Neural cell (in vitro differentiated cells): ENCODE data around the gene LENEP. TPM values are rescaled to one million over a fixed set of nuclear protein-coding genes. Genes with fewer than 3 reads are reported as not detected.

ENCODE experiments used
- H2AFZ ChIP-seq: fragments of 200-600, 300-800 bp; sonication (generic), shearing (Covaris generic); 2 replicates; pipeline ENCODE4 v1.6.0; 2014; ENCODE audit warnings: low read depth, mild to moderate bottlenecking, antibody characterized with exemption, low read length, moderate library complexity
- H3F3A ChIP-seq: fragments of 200-600 bp; shearing (Covaris generic); 2 replicates; pipeline ENCODE4 v1.6.1; 2016; ENCODE audit warnings: mild to moderate bottlenecking, moderate library complexity, mixed read lengths, antibody characterized with exemption, low read length; ENCODE audit not compliant: insufficient read depth, poor library complexity, severe bottlenecking
- H3K27ac ChIP-seq: fragments of 200-600, 300-800 bp; sonication (generic), shearing (Covaris generic); 2 replicates; pipeline ENCODE4 v1.5.1; 2014; ENCODE audit warnings: mild to moderate bottlenecking, low read length, moderate library complexity
- H3K27me3 ChIP-seq: fragments of 300-800, 200-600 bp; sonication (generic), shearing (Covaris generic); 2 replicates; pipeline ENCODE4 v1.6.0; 2014; ENCODE audit warnings: mild to moderate bottlenecking, low read depth, low read length, moderate library complexity; ENCODE audit not compliant: insufficient read depth
- H3K36me3 ChIP-seq: fragments of 300-800, 200-600 bp; sonication (generic), shearing (Covaris generic); 2 replicates; pipeline ENCODE4 v1.5.1; 2014; ENCODE audit warnings: mild to moderate bottlenecking, antibody characterized with exemption, low read length, moderate library complexity; ENCODE audit not compliant: insufficient read depth
- H3K4me2 ChIP-seq: fragments of 300-800, 200-600 bp; sonication (generic), shearing (Covaris generic); 2 replicates; pipeline ENCODE4 v1.6.0; 2014; ENCODE audit warnings: mild to moderate bottlenecking, low read length
- H3K4me3 ChIP-seq: fragments of 300-800, 200-600 bp; sonication (generic), shearing (Covaris generic); 2 replicates; pipeline ENCODE4 v1.5.1; 2014; ENCODE audit warnings: mild to moderate bottlenecking, low read length, moderate library complexity
- H3K79me2 ChIP-seq: fragments of 200-600 bp; shearing (Covaris generic); replicated peaks from 2 replicates; pipeline ENCODE4 v1.6.0; 2014; ENCODE audit warnings: mild to moderate bottlenecking, low read length, moderate library complexity; ENCODE audit not compliant: insufficient read depth
- H3K9ac ChIP-seq: fragments of 300-800, 200-600 bp; sonication (generic), shearing (Covaris generic); 2 replicates; pipeline ENCODE4 v1.6.1; 2016; ENCODE audit warnings: mild to moderate bottlenecking, low read length, mixed read lengths
- H3K9me2 ChIP-seq: fragments of 200-600 bp; shearing (Covaris generic); 2 replicates; pipeline ENCODE4 v1.6.1; 2016; ENCODE audit warnings: mild to moderate bottlenecking, low read length, mixed read lengths; ENCODE audit not compliant: insufficient read depth
- H3K9me3 ChIP-seq: fragments of 200-600, 300-800 bp; sonication (generic), shearing (Covaris generic); 2 replicates; pipeline ENCODE4 v1.6.1; 2016; ENCODE audit warnings: mild to moderate bottlenecking, mixed run types, low read length, moderate library complexity, mixed read lengths
- H4K20me1 ChIP-seq: fragments of 200-600 bp; shearing (Covaris generic); 2 replicates; pipeline ENCODE4 v1.6.1; 2016; ENCODE audit warnings: mild to moderate bottlenecking, mixed run types; ENCODE audit not compliant: insufficient read depth
- EP300 ChIP-seq: fragments of 450-650 bp; conservative IDR thresholded peaks from 2 replicates; pipeline ENCODE4 v1.6.1; 2014; ENCODE audit warnings: antibody characterized with exemption, mild to moderate bottlenecking, moderate library complexity; ENCODE audit not compliant: poor library complexity, severe bottlenecking
- EZH2 ChIP-seq: fragments of 200-600, 300-800 bp; shearing (Covaris generic), sonication (generic); IDR thresholded peaks from 2 replicates; pipeline ENCODE4 v1.6.1; 2014; ENCODE audit warnings: antibody characterized with exemption, low read length, borderline replicate concordance, mild to moderate bottlenecking; ENCODE audit not compliant: insufficient read depth, poor library complexity, severe bottlenecking
- MXI1 ChIP-seq: fragments of 450-650 bp; conservative IDR thresholded peaks from 2 replicates; pipeline ENCODE4 v1.6.1; 2014; ENCODE audit warnings: antibody characterized with exemption, mild to moderate bottlenecking; ENCODE audit not compliant: poor library complexity, severe bottlenecking
- POLR2AphosphoS5 ChIP-seq: IDR thresholded peaks from 2 replicates; pipeline ENCODE4 v1.6.1; 2012
- RAD21 ChIP-seq: fragments of 450-650 bp; conservative IDR thresholded peaks from 2 replicates; pipeline ENCODE4 v1.6.1; 2014; ENCODE audit warnings: antibody characterized with exemption, mild to moderate bottlenecking, moderate library complexity
- SMC3 ChIP-seq: fragments of 450-650 bp; conservative IDR thresholded peaks from 2 replicates; pipeline ENCODE4 v1.6.1; 2014; ENCODE audit warnings: antibody characterized with exemption, mild to moderate bottlenecking, moderate library complexity; ENCODE audit not compliant: poor library complexity
- TAF1 ChIP-seq: IDR thresholded peaks from 2 replicates; pipeline ENCODE4 v1.6.1; 2012; ENCODE audit warnings: low read depth
- polyA plus RNA-seq: library from polyadenylated mRNA; depleted of rRNA; stranded (reverse); fragments of >200 nt; gene quantifications from 2 replicates; pipeline ENCODE4 v1.2.3, GENCODE V29; 2014
- TF ChIP-seq, protein P1 (sequence below): fragments of 450-650 bp; IDR thresholded peaks from 2 replicates; pipeline ENCODE4 v1.5.1; 2014; ENCODE audit warnings: antibody characterized with exemption, mild to moderate bottlenecking, moderate library complexity; ENCODE audit not compliant: poor library complexity, severe bottlenecking
- TF ChIP-seq, protein P2 (sequence below): IDR thresholded peaks from 2 replicates; pipeline ENCODE4 v1.6.1; 2012; ENCODE audit warnings: borderline replicate concordance

The LENEP gene
- polyA plus RNA-seq, 1 donor from 2014 or later: not detected

DNA sequence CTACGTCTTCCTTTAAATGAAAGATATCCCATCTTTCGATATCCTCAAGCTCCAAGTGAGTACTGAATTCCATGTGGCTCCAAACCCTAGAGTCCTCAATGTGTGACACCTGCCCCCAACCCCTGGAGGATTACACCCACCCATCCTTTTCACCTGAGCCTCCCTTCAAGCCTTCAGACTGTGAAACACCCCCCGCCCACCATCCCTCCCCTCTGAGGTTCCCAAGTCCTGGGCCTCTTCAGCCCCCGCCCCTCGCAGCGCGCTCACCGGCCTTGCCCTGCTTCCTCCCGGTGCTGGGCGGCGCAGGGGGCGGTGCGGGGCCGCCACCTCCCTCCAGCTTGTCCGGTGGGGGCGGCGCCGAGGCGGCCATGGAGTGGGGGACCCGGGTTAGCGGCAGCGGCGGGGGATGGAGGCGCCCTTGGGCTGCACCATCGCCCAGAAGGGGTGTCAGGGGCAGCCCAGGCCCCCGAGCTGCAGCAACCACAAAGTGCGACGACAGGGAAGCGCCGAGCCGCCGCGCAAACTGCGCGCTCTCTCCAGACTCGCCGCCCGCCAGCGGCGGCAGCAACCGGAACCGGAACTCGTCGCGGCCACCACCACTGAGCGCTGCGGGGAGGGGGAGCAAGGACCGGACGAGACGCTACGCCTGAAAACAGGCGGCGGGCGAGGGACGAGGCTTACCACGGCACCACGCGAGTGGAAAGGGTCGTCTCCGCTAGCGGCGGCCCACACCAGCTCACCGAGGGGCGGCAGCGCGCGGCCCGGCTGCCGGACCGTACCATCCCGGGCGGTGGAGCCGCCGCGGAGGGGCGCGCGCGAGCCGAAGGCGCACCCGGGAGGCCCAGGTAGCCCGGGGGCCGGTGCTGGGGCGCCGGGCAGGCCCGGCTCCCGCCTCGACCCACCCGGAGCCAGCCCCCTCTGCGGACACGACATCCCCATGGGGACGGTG, 31.9 kb upstream of the LENEP start, which contains the start of gene PYGO2:
Gene PYGO2, minus strand, starts transcription at position 576 of the 949 bp plus-strand sequence. Its CDS starts 206 bp downstream, at position 370.
- Histone ChIP-seq H3K79me2 (peaks cover 24% of the 10 kb centered on the region), H3K4me2 (peak within 1 kb of the TSS; percentile 86), H3K27me3 (no peaks in the 10 kb centered on the region), H3K9me3 (no peaks in the 10 kb centered on the region), H4K20me1 (no peaks in the 10 kb centered on the region), H3K9me2 (no peaks in the 10 kb centered on the region), H2AFZ (peak within 1 kb of the TSS; percentile 93), H3K9ac (peak within 1 kb of the TSS; percentile 98), H3F3A (no peaks in the 10 kb centered on the region), H3K27ac (peak within 1 kb of the TSS; percentile 95), H3K36me3 (no peaks in the 10 kb centered on the region), H3K4me3 (peak within 1 kb of the TSS; percentile 98)
- TF ChIP-seq, protein P1, sequence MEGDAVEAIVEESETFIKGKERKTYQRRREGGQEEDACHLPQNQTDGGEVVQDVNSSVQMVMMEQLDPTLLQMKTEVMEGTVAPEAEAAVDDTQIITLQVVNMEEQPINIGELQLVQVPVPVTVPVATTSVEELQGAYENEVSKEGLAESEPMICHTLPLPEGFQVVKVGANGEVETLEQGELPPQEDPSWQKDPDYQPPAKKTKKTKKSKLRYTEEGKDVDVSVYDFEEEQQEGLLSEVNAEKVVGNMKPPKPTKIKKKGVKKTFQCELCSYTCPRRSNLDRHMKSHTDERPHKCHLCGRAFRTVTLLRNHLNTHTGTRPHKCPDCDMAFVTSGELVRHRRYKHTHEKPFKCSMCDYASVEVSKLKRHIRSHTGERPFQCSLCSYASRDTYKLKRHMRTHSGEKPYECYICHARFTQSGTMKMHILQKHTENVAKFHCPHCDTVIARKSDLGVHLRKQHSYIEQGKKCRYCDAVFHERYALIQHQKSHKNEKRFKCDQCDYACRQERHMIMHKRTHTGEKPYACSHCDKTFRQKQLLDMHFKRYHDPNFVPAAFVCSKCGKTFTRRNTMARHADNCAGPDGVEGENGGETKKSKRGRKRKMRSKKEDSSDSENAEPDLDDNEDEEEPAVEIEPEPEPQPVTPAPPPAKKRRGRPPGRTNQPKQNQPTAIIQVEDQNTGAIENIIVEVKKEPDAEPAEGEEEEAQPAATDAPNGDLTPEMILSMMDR: peak; percentile 99
- TF ChIP-seq, protein P2, sequence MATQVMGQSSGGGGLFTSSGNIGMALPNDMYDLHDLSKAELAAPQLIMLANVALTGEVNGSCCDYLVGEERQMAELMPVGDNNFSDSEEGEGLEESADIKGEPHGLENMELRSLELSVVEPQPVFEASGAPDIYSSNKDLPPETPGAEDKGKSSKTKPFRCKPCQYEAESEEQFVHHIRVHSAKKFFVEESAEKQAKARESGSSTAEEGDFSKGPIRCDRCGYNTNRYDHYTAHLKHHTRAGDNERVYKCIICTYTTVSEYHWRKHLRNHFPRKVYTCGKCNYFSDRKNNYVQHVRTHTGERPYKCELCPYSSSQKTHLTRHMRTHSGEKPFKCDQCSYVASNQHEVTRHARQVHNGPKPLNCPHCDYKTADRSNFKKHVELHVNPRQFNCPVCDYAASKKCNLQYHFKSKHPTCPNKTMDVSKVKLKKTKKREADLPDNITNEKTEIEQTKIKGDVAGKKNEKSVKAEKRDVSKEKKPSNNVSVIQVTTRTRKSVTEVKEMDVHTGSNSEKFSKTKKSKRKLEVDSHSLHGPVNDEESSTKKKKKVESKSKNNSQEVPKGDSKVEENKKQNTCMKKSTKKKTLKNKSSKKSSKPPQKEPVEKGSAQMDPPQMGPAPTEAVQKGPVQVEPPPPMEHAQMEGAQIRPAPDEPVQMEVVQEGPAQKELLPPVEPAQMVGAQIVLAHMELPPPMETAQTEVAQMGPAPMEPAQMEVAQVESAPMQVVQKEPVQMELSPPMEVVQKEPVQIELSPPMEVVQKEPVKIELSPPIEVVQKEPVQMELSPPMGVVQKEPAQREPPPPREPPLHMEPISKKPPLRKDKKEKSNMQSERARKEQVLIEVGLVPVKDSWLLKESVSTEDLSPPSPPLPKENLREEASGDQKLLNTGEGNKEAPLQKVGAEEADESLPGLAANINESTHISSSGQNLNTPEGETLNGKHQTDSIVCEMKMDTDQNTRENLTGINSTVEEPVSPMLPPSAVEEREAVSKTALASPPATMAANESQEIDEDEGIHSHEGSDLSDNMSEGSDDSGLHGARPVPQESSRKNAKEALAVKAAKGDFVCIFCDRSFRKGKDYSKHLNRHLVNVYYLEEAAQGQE: peak; percentile 52
- TF ChIP-seq MXI1 (peak; percentile 73), RAD21 (peak; percentile 70), POLR2AphosphoS5 (peak; percentile 93), SMC3 (peak; percentile 83), TAF1 (peak; percentile 73), EZH2 (no peak), EP300 (peak; percentile 66)

DNA sequence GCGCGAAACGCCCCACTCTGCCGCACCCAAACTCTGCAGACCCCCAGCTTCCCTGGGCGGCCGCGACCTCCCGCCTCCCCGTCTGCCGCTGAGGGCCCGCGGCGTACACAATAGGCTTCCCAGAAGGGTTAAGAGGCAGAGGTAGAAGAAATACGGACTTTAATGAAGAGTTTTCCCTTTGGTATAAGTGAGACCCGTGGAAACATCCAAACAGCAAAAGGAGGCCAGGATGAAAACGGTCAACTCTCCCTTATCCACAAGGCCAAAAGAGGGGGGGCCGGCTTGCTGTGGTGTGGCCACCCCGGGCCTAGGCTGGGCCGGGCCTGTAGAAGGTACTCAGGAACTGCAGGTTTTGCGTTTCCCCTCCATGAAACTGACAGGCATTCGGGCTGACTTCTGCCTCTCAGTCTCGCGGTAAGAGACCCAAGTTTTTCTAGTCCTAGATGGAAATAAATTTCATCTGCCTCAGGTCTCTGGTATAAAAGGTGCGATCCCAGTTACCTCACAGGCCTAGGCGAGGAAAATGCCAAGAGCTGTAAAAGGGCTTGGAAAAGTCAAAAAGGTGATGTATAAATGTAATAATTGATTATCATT, 31.1 kb upstream of the LENEP start:
- no peaks in the 10 kb centered on the region for H3K9me3 ChIP-seq
- H3F3A ChIP-seq: no peaks in the 10 kb centered on the region
- H3K4me3 ChIP-seq: peak overlapping the region; percentile 98
- peak overlapping the region; percentile 80 for H3K4me2 ChIP-seq
- H3K79me2 ChIP-seq: peaks cover 24% of the 10 kb centered on the region
- no peaks in the 10 kb centered on the region for H4K20me1 ChIP-seq
- H3K9me2 ChIP-seq: no peaks in the 10 kb centered on the region
- H2AFZ ChIP-seq: peak overlapping the region; percentile 93
- no peaks in the 10 kb centered on the region for H3K27me3 ChIP-seq
- peak overlapping the region; percentile 95 for H3K27ac ChIP-seq
- TF ChIP-seq SMC3: peak; percentile 13
- TF ChIP-seq EP300: no peak
- TF ChIP-seq TAF1: no peak
- no peaks in the 10 kb centered on the region for H3K36me3 ChIP-seq
- peak overlapping the region; percentile 98 for H3K9ac ChIP-seq
